Measurements from ENCODE around the gene CD19. TPM values are rescaled to one million over a fixed set of nuclear protein-coding genes. Genes with fewer than 3 reads are reported as not detected.

The CD19 gene
- total RNA-seq, 1 experiment from 2014 or later = not detected

DNA sequence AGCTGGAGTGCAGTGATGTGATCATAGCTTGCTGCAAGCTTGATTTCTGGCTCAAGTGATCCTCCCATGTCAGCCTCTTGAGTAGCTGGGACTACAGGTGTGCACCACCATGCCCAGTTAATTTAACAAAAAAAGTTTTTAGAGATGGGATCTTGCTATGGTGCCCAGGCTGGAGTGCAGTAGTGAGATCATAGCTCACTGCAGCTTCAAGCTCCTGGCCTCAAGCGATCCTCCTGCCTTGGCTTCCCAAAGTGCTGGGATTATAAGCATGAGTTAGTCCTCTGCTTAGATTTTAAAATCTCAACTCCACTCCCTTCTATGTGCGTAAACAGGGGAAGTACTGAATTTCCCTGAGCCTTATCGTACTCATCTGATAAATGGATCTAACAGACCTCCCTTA is 13.1 kb upstream of the CD19 start:
- TF ChIP-seq TCF7L2 (IDR thresholded peaks at IDR 0.05; ENCODE audit: low read depth, low read length) (no peak), POLR2AphosphoS5 (IDR thresholded peaks at IDR 0.05; ENCODE audit: low read depth, low read length) (no peak), SIN3A (IDR thresholded peaks at IDR 0.05; ENCODE audit: borderline replicate concordance, insufficient read depth, low read depth, low read length) (no peak)
- TF ChIP-seq, protein P1, sequence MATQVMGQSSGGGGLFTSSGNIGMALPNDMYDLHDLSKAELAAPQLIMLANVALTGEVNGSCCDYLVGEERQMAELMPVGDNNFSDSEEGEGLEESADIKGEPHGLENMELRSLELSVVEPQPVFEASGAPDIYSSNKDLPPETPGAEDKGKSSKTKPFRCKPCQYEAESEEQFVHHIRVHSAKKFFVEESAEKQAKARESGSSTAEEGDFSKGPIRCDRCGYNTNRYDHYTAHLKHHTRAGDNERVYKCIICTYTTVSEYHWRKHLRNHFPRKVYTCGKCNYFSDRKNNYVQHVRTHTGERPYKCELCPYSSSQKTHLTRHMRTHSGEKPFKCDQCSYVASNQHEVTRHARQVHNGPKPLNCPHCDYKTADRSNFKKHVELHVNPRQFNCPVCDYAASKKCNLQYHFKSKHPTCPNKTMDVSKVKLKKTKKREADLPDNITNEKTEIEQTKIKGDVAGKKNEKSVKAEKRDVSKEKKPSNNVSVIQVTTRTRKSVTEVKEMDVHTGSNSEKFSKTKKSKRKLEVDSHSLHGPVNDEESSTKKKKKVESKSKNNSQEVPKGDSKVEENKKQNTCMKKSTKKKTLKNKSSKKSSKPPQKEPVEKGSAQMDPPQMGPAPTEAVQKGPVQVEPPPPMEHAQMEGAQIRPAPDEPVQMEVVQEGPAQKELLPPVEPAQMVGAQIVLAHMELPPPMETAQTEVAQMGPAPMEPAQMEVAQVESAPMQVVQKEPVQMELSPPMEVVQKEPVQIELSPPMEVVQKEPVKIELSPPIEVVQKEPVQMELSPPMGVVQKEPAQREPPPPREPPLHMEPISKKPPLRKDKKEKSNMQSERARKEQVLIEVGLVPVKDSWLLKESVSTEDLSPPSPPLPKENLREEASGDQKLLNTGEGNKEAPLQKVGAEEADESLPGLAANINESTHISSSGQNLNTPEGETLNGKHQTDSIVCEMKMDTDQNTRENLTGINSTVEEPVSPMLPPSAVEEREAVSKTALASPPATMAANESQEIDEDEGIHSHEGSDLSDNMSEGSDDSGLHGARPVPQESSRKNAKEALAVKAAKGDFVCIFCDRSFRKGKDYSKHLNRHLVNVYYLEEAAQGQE (IDR thresholded peaks at IDR 0.05; ENCODE audit: insufficient read depth in 1 of 2, low read depth in 2 of 2, low read length in 1 of 2) = no peak
- TF ChIP-seq, protein P2, sequence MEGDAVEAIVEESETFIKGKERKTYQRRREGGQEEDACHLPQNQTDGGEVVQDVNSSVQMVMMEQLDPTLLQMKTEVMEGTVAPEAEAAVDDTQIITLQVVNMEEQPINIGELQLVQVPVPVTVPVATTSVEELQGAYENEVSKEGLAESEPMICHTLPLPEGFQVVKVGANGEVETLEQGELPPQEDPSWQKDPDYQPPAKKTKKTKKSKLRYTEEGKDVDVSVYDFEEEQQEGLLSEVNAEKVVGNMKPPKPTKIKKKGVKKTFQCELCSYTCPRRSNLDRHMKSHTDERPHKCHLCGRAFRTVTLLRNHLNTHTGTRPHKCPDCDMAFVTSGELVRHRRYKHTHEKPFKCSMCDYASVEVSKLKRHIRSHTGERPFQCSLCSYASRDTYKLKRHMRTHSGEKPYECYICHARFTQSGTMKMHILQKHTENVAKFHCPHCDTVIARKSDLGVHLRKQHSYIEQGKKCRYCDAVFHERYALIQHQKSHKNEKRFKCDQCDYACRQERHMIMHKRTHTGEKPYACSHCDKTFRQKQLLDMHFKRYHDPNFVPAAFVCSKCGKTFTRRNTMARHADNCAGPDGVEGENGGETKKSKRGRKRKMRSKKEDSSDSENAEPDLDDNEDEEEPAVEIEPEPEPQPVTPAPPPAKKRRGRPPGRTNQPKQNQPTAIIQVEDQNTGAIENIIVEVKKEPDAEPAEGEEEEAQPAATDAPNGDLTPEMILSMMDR (IDR thresholded peaks at IDR 0.05) = no peak
- Histone ChIP-seq H3K9me3 (ENCODE audit: control insufficient read depth, insufficient read depth, low read depth, low read length) (no peaks in the 10 kb centered on the region), H3K4me1 (ENCODE audit: control insufficient read depth, insufficient read depth, low read length) (no peaks in the 10 kb centered on the region), H3K4me3 (ENCODE audit: low read depth in 2 of 2, low read length in 2 of 2) (no peak overlapping the region), H3K27ac (ENCODE audit: low read length) (no peak overlapping the region), H3K27me3 (ENCODE audit: control insufficient read depth, insufficient read depth, low read length) (no peaks in the 10 kb centered on the region), H3K36me3 (ENCODE audit: control insufficient read depth, insufficient read depth, low read length) (no peaks in the 10 kb centered on the region)
- CTCF ChIA-PET = no interaction called here
- DNase-seq (ENCODE audit: low read depth, low spot score) = no peak
- intact Hi-C loops (cut with micrococcal nuclease; ENCODE audit: unreplicated experiment) = no loop called here
- POLR2A ChIA-PET = interaction anchor here (0.6 kb wide), 1 partner anchor 73 kb away, joined by 3 read pairs; no protein-coding TSS in a partner anchor
- ATAC-seq = no peak
- BruUV-seq (replicated peaks) = no TSS peak
- in situ Hi-C loops (cut with HindIII; ENCODE audit: low pct_unique_long_range_greater_than_20kb, low sequenced_read_pairs) = no loop called here

DNA sequence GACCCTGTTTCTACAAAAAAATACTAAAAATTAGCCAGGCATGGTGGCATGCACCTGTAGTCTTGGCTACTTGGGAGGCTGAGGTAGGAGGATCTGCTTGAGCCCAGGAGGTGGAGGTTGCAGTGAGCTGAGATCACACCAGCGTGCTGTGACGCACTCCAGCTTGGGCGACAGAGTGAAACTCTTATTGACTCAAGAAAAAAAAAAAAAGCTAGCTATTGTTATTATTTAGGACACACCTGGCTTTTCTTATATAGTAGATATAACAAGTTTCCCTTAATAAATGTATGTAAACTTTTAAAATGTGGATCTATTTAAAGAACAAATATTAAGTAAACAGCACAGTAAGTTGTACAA is 8.6 kb upstream of the CD19 start:
- DNase-seq (ENCODE audit: low read depth, low spot score) = no peak
- Histone ChIP-seq H3K9me3 (ENCODE audit: control insufficient read depth, insufficient read depth, low read depth, low read length) (no peaks in the 10 kb centered on the region), H3K4me1 (ENCODE audit: control insufficient read depth, insufficient read depth, low read length) (peaks cover 6% of the 10 kb centered on the region), H3K36me3 (ENCODE audit: control insufficient read depth, insufficient read depth, low read length) (no peaks in the 10 kb centered on the region), H3K27ac (ENCODE audit: low read length) (no peak overlapping the region), H3K27me3 (ENCODE audit: control insufficient read depth, insufficient read depth, low read length) (no peaks in the 10 kb centered on the region), H3K4me3 (ENCODE audit: low read depth in 2 of 2, low read length in 2 of 2) (no peak overlapping the region)
- ATAC-seq = no peak
- ChIA-PET POLR2A (no interaction called here), CTCF (no interaction called here)
- no TSS peak for BruUV-seq (replicated peaks)
- in situ Hi-C loops (cut with HindIII; ENCODE audit: low pct_unique_long_range_greater_than_20kb, low sequenced_read_pairs) = no loop called here
- intact Hi-C loops (cut with micrococcal nuclease; ENCODE audit: unreplicated experiment) = no loop called here
- no peak for TF ChIP-seq TCF7L2 (IDR thresholded peaks at IDR 0.05; ENCODE audit: low read depth, low read length)

DNA sequence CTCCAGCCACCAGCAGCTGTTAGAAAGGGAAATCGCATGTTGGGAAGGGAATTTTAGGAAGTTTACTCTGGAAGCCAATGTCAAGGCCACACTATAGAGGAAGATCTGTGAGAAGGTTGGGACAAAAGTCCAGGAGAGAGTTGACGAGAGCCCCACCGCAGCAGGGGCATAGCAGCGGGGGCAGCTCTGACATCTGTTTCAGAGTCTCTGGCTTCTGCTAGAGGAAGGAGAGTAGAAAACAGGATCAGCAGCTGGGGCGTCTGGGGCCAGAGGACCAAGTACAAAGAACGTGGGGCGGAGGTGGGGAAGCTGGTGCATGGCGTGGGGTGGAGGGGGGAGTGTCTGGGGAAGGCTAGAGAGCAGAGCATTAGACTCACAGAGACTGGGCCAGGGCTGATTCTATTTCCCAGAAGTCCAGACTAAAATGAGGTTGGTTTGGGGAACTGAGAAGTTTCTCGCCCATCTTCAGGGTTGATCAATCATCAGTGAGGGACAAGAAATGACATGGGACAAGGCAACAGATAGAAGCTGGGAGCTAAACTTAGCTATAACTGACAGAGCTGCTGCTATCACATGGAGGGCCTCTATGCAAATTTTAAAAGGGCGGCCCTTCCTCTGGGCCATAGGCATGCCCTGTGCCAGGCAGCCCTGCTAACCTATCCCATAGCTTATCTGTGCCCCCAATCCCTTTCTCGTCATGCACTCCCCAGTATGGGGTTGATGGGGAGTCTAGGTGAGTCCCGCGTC is 7.9 kb upstream of the CD19 start:
- Histone ChIP-seq H3K4me1 (ENCODE audit: control insufficient read depth, insufficient read depth, low read length) (peaks cover 6% of the 10 kb centered on the region), H3K36me3 (ENCODE audit: control insufficient read depth, insufficient read depth, low read length) (no peaks in the 10 kb centered on the region), H3K9me3 (ENCODE audit: control insufficient read depth, insufficient read depth, low read depth, low read length) (no peaks in the 10 kb centered on the region), H3K27me3 (ENCODE audit: control insufficient read depth, insufficient read depth, low read length) (no peaks in the 10 kb centered on the region), H3K4me3 (ENCODE audit: low read depth in 2 of 2, low read length in 2 of 2) (peak overlapping the region; percentile 81 to 82), H3K27ac (ENCODE audit: low read length) (peak overlapping the region; percentile 52)
- in situ Hi-C loops (cut with HindIII; ENCODE audit: low pct_unique_long_range_greater_than_20kb, low sequenced_read_pairs) (no loop called here), intact Hi-C loops (cut with micrococcal nuclease; ENCODE audit: unreplicated experiment) (no loop called here)
- ChIA-PET POLR2A (no interaction called here), CTCF (no interaction called here)
- no peak for DNase-seq (ENCODE audit: low read depth, low spot score)
- ATAC-seq = no peak
- TSS peak; percentile 71 for BruUV-seq (replicated peaks)
- no peak for TF ChIP-seq POLR2AphosphoS5 (IDR thresholded peaks at IDR 0.05; ENCODE audit: low read depth, low read length)
- TF ChIP-seq, protein P2 (IDR thresholded peaks at IDR 0.05) = no peak
- TF ChIP-seq, protein P1 (IDR thresholded peaks at IDR 0.05; ENCODE audit: insufficient read depth in 1 of 2, low read depth in 2 of 2, low read length in 1 of 2) = no peak
- TF ChIP-seq TCF7L2 (IDR thresholded peaks at IDR 0.05; ENCODE audit: low read depth, low read length) = no peak
- TF ChIP-seq SIN3A (IDR thresholded peaks at IDR 0.05; ENCODE audit: borderline replicate concordance, insufficient read depth, low read depth, low read length) = no peak
